ENCODE measurements around the gene LCN1.

The LCN1 gene

GRCh38 chr9:135489188-135489906 is 31.9 kb upstream of the LCN1 start:
- FAIRE-seq, result no peak

- FAIRE-seq, result no peak
Measured at GRCh38 chr9:135490166-135490870, 30.9 kb upstream of the LCN1 start.

GRCh38 chr9:135490980-135491464 is 30.2 kb upstream of the LCN1 start:
- no peak for FAIRE-seq

- FAIRE-seq, result no peak
Measured at GRCh38 chr9:135491764-135492163, 29.5 kb upstream of the LCN1 start.

- no peak for FAIRE-seq
Measured at GRCh38 chr9:135492886-135493669, 28.2 kb upstream of the LCN1 start.

GRCh38 chr9:135494791-135495559 is 26.3 kb upstream of the LCN1 start:
- no peak for FAIRE-seq

- no peak for FAIRE-seq
Measured at GRCh38 chr9:135498381-135499126, 22.7 kb upstream of the LCN1 start.

GRCh38 chr9:135499326-135500070 is 21.7 kb upstream of the LCN1 start:
- FAIRE-seq, result no peak

- FAIRE-seq, result no peak
Measured at GRCh38 chr9:135500071-135500524, 21.1 kb upstream of the LCN1 start.

- no peak for FAIRE-seq
Measured at GRCh38 chr9:135500525-135501260, 20.5 kb upstream of the LCN1 start, which contains the start of gene MRPS2. TSS of gene MRPS2 (plus strand) at chr9:135500682. CDS start at chr9:135500711, 29 bp downstream.

GRCh38 chr9:135501261-135502167 is 19.7 kb upstream of the LCN1 start:
- FAIRE-seq, result no peak

- FAIRE-seq, result no peak
Measured at GRCh38 chr9:135502168-135502872, 18.9 kb upstream of the LCN1 start.

GRCh38 chr9:135502873-135503321 is 18.3 kb upstream of the LCN1 start:
- FAIRE-seq, result no peak

GRCh38 chr9:135503371-135504261 is 17.6 kb upstream of the LCN1 start:
- FAIRE-seq, result no peak

GRCh38 chr9:135504262-135505243 is 16.7 kb upstream of the LCN1 start:
- no peak for FAIRE-seq
